ENCODE results near the gene NDUFB6. TPM values are rescaled to one million over a fixed set of nuclear protein-coding genes. Genes with fewer than 3 reads are reported as not detected.

The NDUFB6 gene
- total RNA-seq, 2 experiments from 2014 or later, result 54.0 to 69.5 TPM

DNA sequence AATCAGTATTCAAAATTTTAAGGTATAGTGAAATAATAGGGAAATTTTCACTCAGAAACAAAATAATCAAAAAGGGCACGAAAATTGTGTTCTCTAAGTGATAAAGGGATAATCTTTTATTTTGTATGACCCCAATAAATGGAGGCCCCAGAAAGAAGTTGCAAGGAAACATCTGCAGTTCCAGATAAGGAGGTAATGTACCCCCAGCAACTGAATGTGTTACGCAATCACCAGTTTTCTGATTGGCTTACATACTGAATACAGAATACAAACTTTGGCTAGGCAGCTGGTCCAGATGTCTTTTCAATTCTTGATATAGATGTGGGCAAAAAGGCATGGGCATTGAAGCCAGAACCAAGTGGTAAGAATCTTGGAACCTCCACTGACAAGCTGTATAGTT lies 18.9 kb downstream of the NDUFB6 start:
- no peak overlapping the region for H2AFZ ChIP-seq (ENCODE audit: low read length)
- H3K4me3 ChIP-seq (ENCODE audit: low read depth, low read length, poor library complexity, severe bottlenecking), result no peak overlapping the region
- peaks cover 28% of the 10 kb centered on the region for H3K36me3 ChIP-seq (ENCODE audit: insufficient read depth, low read length)
- POLR2A ChIA-PET, result interaction anchor here (1.0 to 3.1 kb wide), 4 partner anchors 9 to 169 kb away, joined by 3 to 14 read pairs (median 6); partner anchors contain the start of gene NDUFB6
- H4K20me1 ChIP-seq (ENCODE audit: insufficient read depth, low read length), result no peaks in the 10 kb centered on the region
- CTCF ChIA-PET (ENCODE audit: unreplicated experiment), result interaction anchor here (1.0 to 1.8 kb wide), 2 partner anchors 18 to 26 kb away, joined by 3 to 8 read pairs; partner anchors contain the start of gene NDUFB6
- H3K9me3 ChIP-seq (ENCODE audit: low read length), result no peaks in the 10 kb centered on the region
- DNase-seq (ENCODE audit: low spot score), result no peak
- H3K4me1 ChIP-seq (ENCODE audit: insufficient read depth, low read length, poor library complexity, severe bottlenecking), result peaks cover 29% of the 10 kb centered on the region
- H3K79me2 ChIP-seq (ENCODE audit: insufficient read depth, low read depth, low read length), result peaks cover 41% of the 10 kb centered on the region
- no peaks in the 10 kb centered on the region for H3K9me2 ChIP-seq (ENCODE audit: insufficient read depth, low read length)
- H3K4me2 ChIP-seq (ENCODE audit: low read length), result peak overlapping the region; percentile 87; the same call in 1 of the 2 replicates
- TF ChIP-seq, protein P1, sequence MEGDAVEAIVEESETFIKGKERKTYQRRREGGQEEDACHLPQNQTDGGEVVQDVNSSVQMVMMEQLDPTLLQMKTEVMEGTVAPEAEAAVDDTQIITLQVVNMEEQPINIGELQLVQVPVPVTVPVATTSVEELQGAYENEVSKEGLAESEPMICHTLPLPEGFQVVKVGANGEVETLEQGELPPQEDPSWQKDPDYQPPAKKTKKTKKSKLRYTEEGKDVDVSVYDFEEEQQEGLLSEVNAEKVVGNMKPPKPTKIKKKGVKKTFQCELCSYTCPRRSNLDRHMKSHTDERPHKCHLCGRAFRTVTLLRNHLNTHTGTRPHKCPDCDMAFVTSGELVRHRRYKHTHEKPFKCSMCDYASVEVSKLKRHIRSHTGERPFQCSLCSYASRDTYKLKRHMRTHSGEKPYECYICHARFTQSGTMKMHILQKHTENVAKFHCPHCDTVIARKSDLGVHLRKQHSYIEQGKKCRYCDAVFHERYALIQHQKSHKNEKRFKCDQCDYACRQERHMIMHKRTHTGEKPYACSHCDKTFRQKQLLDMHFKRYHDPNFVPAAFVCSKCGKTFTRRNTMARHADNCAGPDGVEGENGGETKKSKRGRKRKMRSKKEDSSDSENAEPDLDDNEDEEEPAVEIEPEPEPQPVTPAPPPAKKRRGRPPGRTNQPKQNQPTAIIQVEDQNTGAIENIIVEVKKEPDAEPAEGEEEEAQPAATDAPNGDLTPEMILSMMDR (conservative IDR thresholded peaks at IDR 0.05; ENCODE audit: low read length), result no peak
- no peak for TF ChIP-seq EZH2phosphoT487 (IDR thresholded peaks at IDR 0.05; ENCODE audit: borderline replicate concordance, low read depth, low read length)
- peak overlapping the region; percentile 10 for H3K27ac ChIP-seq (ENCODE audit: low read depth, low read length, poor library complexity, severe bottlenecking)
- no TSS peak for BruUV-seq (replicated peaks)
- intact Hi-C loops (cut with micrococcal nuclease; ENCODE audit: unreplicated experiment), result no loop called here

DNA sequence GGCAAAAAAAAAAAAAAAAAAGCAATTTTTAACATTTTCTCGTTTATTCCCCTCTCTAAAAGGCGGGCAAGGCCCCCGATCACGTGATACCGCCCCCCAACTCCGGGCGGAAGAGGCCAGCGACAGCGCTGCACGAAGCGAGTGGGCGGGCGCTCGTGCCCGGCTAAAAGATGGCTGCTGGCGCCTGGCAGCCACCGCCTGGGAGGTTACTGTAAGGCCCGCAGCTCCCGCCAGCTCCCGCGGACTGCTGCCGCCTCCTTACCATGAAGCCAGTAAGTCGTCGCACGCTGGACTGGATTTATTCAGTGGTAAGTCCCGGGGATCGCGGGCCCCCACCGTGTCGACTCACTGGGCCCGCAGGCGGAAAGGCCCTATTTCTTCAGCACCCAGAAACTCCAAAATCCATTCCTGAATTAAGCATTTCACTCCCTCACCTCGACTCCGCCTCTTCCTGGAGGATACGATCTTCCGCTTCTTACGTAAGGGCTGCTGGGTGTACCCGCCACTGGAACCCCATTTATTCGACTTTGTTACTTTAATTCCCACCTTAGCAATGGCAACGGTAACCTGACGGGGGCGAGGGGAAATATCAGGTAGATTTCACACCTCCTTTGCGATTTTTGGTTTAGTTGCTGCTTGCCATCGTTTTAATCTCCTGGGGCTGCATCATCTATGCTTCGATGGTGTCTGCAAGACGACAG lies 20.6 kb downstream of the NDUFB6 start, which contains the start of the genes SMIM27 and TOPORS:
TSS of gene SMIM27 (plus strand) at position 156 of the 701 bp plus-strand sequence. CDS start at position 264, 108 bp downstream.
TSS of gene TOPORS (minus strand) at position 415 of the 701 bp plus-strand sequence. CDS start at position 265, 150 bp downstream.
- H3K4me1 ChIP-seq (ENCODE audit: insufficient read depth, low read length, poor library complexity, severe bottlenecking), result peaks cover 21% of the 10 kb centered on the region
- H3K36me3 ChIP-seq (ENCODE audit: insufficient read depth, low read length), result peaks cover 23% of the 10 kb centered on the region; the same call in 1 of the 2 replicates
- H3K9me2 ChIP-seq (ENCODE audit: insufficient read depth, low read length), result no peaks in the 10 kb centered on the region
- H3K27ac ChIP-seq (ENCODE audit: low read depth, low read length, poor library complexity, severe bottlenecking), result peak within 1 kb of the TSS; percentile 89
- ChIA-PET CTCF (ENCODE audit: unreplicated experiment) (interaction anchor here (1.1 kb wide), 1 partner anchor 20 kb away, joined by 3 read pairs; no protein-coding TSS in a partner anchor), POLR2A (interaction anchor here (0.6 to 3.1 kb wide), 6 partner anchors 11 to 1627 kb away, joined by 3 to 14 read pairs (median 4); partner anchors contain the start of gene RIGI)
- TSS peak; percentile 82 for BruUV-seq (replicated peaks)
- no peaks in the 10 kb centered on the region for H4K20me1 ChIP-seq (ENCODE audit: insufficient read depth, low read length)
- H3K4me3 ChIP-seq (ENCODE audit: low read depth, low read length, poor library complexity, severe bottlenecking), result peak within 1 kb of the TSS; percentile 82
- no peaks in the 10 kb centered on the region for H3K9me3 ChIP-seq (ENCODE audit: low read length)
- intact Hi-C loops (cut with micrococcal nuclease; ENCODE audit: unreplicated experiment), result loop anchor here (1.0 kb wide), 1 partner anchor 20 kb away; no protein-coding TSS in a partner anchor
- peak within 1 kb of the TSS; percentile 87 for H3K4me2 ChIP-seq (ENCODE audit: low read length)
- H3K79me2 ChIP-seq (ENCODE audit: insufficient read depth, low read depth, low read length), result peaks cover 56% of the 10 kb centered on the region
- H2AFZ ChIP-seq (ENCODE audit: low read length), result peak within 1 kb of the TSS; percentile 82
- TF ChIP-seq, protein P1 (conservative IDR thresholded peaks at IDR 0.05; ENCODE audit: low read length), result 0 out of 2 replicates have a peak, but pooled peaks have one; percentile 37
- no peak for TF ChIP-seq EZH2phosphoT487 (IDR thresholded peaks at IDR 0.05; ENCODE audit: borderline replicate concordance, low read depth, low read length)
- DNase-seq (ENCODE audit: low spot score), result peak; percentile 94

Data from OCI-LY7 (cell line).